Bronchial epithelial cell (primary cell): ENCODE data around the gene BEND6. TPM values are rescaled to one million over a fixed set of nuclear protein-coding genes. Genes with fewer than 3 reads are reported as not detected.

Source experiments
- DNase-seq: peaks from one replicate; pipeline ENCODE4 v3.0.0-alpha.2; 2010; ENCODE audit warnings: low read depth
- FAIRE-seq: peaks from 2 replicates; lab custom pipeline; 2011; peaks lifted over from hg19 to GRCh38; lab: Jason Lieb, UNC
- H3K27me3 ChIP-seq: 2 replicates; pipeline ENCODE4 v1.5.1; 2011; ENCODE audit warnings: low read length; ENCODE audit not compliant: control insufficient read depth, insufficient read depth
- H3K36me3 ChIP-seq: 2 replicates; pipeline ENCODE4 v1.5.1; 2011; ENCODE audit warnings: low read length; ENCODE audit not compliant: control insufficient read depth, insufficient read depth
- H3K4me3 ChIP-seq: 2 replicates; pipeline ENCODE4 v1.5.1; 2011; ENCODE audit warnings: mild to moderate bottlenecking, low read depth, low read length, control low read depth
- CTCF ChIP-seq: IDR thresholded peaks from 2 replicates; pipeline ENCODE4 v1.5.1; 2011; ENCODE audit warnings: mild to moderate bottlenecking, moderate library complexity, low read length, control low read depth, inconsistent platforms; ENCODE audit not compliant: insufficient read depth, severe bottlenecking
- total RNA-seq: library from RNA; depleted of rRNA; stranded (reverse); fragments of >200 nt; gene quantifications from 2 replicates; pipeline ENCODE4 v1.2.1, GENCODE V29; 2014

Gene BEND6
- total RNA-seq, 1 donor from 2014 or later = 0.53 TPM

- Histone ChIP-seq H3K4me3 (no peak overlapping the region), H3K27me3 (no peaks in the 10 kb centered on the region), H3K36me3 (no peaks in the 10 kb centered on the region)
- FAIRE-seq (no peak), DNase-seq (no peak)
- no peak for TF ChIP-seq CTCF
Measured at GRCh38 chr6:57026001-57026400, 71.1 kb downstream of the BEND6 start.

GRCh38 chr6:57027301-57027700 lies 72.4 kb downstream of the BEND6 start:
- no peak for DNase-seq
- no peaks in the 10 kb centered on the region for H3K27me3 ChIP-seq
- no peaks in the 10 kb centered on the region for H3K36me3 ChIP-seq
- TF ChIP-seq CTCF = no peak
- H3K4me3 ChIP-seq = no peak overlapping the region
- no peak for FAIRE-seq

GRCh38 chr6:57029213-57029612 lies 74.3 kb downstream of the BEND6 start:
- H3K27me3 ChIP-seq = no peaks in the 10 kb centered on the region
- no peaks in the 10 kb centered on the region for H3K36me3 ChIP-seq
- peak; percentile 39 for DNase-seq
- no peak for FAIRE-seq
- H3K4me3 ChIP-seq = no peak overlapping the region
- no peak for TF ChIP-seq CTCF

- no peak for TF ChIP-seq CTCF
- no peak for FAIRE-seq
- Histone ChIP-seq H3K4me3 (no peak overlapping the region), H3K36me3 (no peaks in the 10 kb centered on the region), H3K27me3 (no peaks in the 10 kb centered on the region)
- no peak for DNase-seq
Measured at GRCh38 chr6:57033228-57033627, 78.3 kb downstream of the BEND6 start.

GRCh38 chr6:57035549-57035948 lies 80.6 kb downstream of the BEND6 start:
- H3K4me3 ChIP-seq = no peak overlapping the region
- H3K36me3 ChIP-seq = no peaks in the 10 kb centered on the region
- DNase-seq (no peak), FAIRE-seq (no peak)
- TF ChIP-seq CTCF = no peak
- no peaks in the 10 kb centered on the region for H3K27me3 ChIP-seq

GRCh38 chr6:57038906-57039305 lies 84.0 kb downstream of the BEND6 start:
- no peak for TF ChIP-seq CTCF
- FAIRE-seq (no peak), DNase-seq (no peak)
- Histone ChIP-seq H3K36me3 (no peaks in the 10 kb centered on the region), H3K4me3 (no peak overlapping the region), H3K27me3 (no peaks in the 10 kb centered on the region)
